Measurements from ENCODE around the gene NRIP3. TPM values are rescaled to one million over a fixed set of nuclear protein-coding genes. Genes with fewer than 3 reads are reported as not detected.
A peak's percentile ranks its signal among the peaks of the same experiment; 100 is the strongest.

NRIP3 gene
- total and polyA plus RNA-seq, 2 of the 13 experiments (the other 11 are each of a cell fraction or from before 2014, with no cell fraction given) = 0.04 to 0.07 TPM

GRCh38 chr11:8962841-8963240, 41.0 kb downstream of the NRIP3 start:
- TF ChIP-seq CEBPZ (IDR thresholded peaks at IDR 0.05; ENCODE audit: low read length) = no peak
- TF ChIP-seq KDM5B (CRISPR knock-in tag; IDR thresholded peaks at IDR 0.05; ENCODE audit: borderline replicate concordance) = no peak
- no peak for TF ChIP-seq ZNF44 (CRISPR knock-in tag; IDR thresholded peaks at IDR 0.05)
- no peak for TF ChIP-seq ZZZ3 (CRISPR knock-in tag; IDR thresholded peaks at IDR 0.05; ENCODE audit: borderline replicate concordance)
- no peak for TF ChIP-seq ZNF354B (CRISPR knock-in tag; IDR thresholded peaks at IDR 0.05)
- no peak for TF ChIP-seq ZNF616 (CRISPR knock-in tag; IDR thresholded peaks at IDR 0.05; ENCODE audit: low read depth)
- TF ChIP-seq ZBTB1 (CRISPR knock-in tag; IDR thresholded peaks at IDR 0.05; ENCODE audit: borderline replicate concordance) = no peak
- no peak for TF ChIP-seq ZNF234 (CRISPR knock-in tag; conservative IDR thresholded peaks at IDR 0.05)
- TF ChIP-seq, protein P1, sequence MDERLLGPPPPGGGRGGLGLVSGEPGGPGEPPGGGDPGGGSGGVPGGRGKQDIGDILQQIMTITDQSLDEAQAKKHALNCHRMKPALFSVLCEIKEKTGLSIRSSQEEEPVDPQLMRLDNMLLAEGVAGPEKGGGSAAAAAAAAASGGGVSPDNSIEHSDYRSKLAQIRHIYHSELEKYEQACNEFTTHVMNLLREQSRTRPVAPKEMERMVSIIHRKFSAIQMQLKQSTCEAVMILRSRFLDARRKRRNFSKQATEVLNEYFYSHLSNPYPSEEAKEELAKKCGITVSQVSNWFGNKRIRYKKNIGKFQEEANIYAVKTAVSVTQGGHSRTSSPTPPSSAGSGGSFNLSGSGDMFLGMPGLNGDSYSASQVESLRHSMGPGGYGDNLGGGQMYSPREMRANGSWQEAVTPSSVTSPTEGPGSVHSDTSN (CRISPR knock-in tag; IDR thresholded peaks at IDR 0.05) = no peak
- TF ChIP-seq AGO1 (IDR thresholded peaks at IDR 0.05; ENCODE audit: low read depth, low read length, poor library complexity, severe bottlenecking) = no peak
- TF ChIP-seq, protein P2, sequence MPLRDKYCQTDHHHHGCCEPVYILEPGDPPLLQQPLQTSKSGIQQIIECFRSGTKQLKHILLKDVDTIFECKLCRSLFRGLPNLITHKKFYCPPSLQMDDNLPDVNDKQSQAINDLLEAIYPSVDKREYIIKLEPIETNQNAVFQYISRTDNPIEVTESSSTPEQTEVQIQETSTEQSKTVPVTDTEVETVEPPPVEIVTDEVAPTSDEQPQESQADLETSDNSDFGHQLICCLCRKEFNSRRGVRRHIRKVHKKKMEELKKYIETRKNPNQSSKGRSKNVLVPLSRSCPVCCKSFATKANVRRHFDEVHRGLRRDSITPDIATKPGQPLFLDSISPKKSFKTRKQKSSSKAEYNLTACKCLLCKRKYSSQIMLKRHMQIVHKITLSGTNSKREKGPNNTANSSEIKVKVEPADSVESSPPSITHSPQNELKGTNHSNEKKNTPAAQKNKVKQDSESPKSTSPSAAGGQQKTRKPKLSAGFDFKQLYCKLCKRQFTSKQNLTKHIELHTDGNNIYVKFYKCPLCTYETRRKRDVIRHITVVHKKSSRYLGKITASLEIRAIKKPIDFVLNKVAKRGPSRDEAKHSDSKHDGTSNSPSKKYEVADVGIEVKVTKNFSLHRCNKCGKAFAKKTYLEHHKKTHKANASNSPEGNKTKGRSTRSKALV (CRISPR knock-in tag; IDR thresholded peaks at IDR 0.05) = no peak
- no peak for TF ChIP-seq KAT8 (CRISPR knock-in tag; IDR thresholded peaks at IDR 0.05)
- TF ChIP-seq, protein P3, sequence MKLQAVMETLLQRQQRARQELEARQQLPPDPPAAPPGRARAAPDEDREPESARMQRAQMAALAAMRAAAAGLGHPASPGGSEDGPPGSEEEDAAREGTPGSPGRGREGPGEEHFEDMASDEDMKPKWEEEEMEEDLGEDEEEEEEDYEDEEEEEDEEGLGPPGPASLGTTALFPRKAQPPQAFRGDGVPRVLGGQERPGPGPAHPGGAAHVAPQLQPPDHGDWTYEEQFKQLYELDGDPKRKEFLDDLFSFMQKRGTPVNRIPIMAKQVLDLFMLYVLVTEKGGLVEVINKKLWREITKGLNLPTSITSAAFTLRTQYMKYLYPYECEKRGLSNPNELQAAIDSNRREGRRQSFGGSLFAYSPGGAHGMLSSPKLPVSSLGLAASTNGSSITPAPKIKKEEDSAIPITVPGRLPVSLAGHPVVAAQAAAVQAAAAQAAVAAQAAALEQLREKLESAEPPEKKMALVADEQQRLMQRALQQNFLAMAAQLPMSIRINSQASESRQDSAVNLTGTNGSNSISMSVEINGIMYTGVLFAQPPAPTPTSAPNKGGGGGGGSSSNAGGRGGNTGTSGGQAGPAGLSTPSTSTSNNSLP (IDR thresholded peaks at IDR 0.05; ENCODE audit: low read depth, low read length) = no peak
- Histone ChIP-seq H3K79me2 (ENCODE audit: insufficient read depth, low read length) (peaks cover 13% of the 10 kb centered on the region), H3K4me3 (replicated peaks in 1 of 3; ENCODE audit: insufficient read depth in 1 of 3, low read depth in 2 of 3, low read length in 3 of 3) (peak overlapping the region in 2 of 3 experiments; percentile 86 to 93; a peak in 2 of 6 replicates), H3K4me1 (ENCODE audit: insufficient read depth, low read length) (peaks cover 19% of the 10 kb centered on the region), H3K4me2 (ENCODE audit: low read depth, low read length) (peak overlapping the region; percentile 84; the same call in 1 of the 2 replicates), H3K36me3 (replicated peaks in 1 of 2; ENCODE audit: control insufficient read depth in 1 of 2, insufficient read depth in 2 of 2, low read length in 2 of 2) (no peaks in the 10 kb centered on the region), H3K9me3 (ENCODE audit: low read length) (no peaks in the 10 kb centered on the region), H2AFZ (ENCODE audit: low read length) (no peak overlapping the region), H4K20me1 (ENCODE audit: insufficient read depth, low read length) (no peaks in the 10 kb centered on the region), H3K27ac (ENCODE audit: extremely low read length, insufficient read depth, low read length) (no peak overlapping the region), H3K27me3 (ENCODE audit: control insufficient read depth in 1 of 2, insufficient read depth in 2 of 2, low read length in 2 of 2) (no peaks in the 10 kb centered on the region), H3K9ac (ENCODE audit: insufficient read depth, low read depth, low read length) (peak overlapping the region; percentile 86; the same call in 1 of the 2 replicates)
- intact Hi-C loops (cut with micrococcal nuclease; ENCODE audit: unreplicated experiment) = loop anchor here (5.0 kb wide), 1 partner anchor 276 kb away; no protein-coding TSS in a partner anchor
- no peak for DNase-seq (ENCODE audit: low spot score)
- FAIRE-seq = no peak
- BruUV-seq (replicated peaks) = TSS peak; percentile 44
- CTCF ChIA-PET (ENCODE audit: low intra/inter-chr PET ratio, low total read pairs) = no interaction called here
- no peak for ATAC-seq
- POLR2A ChIA-PET = interaction anchor here (0.9 to 2.0 kb wide), 2 partner anchors 12 to 280 kb away, joined by 3 to 8 read pairs; partner anchors contain the start of genes RPL27A and TRIM66
- in situ Hi-C loops (cut with HindIII; ENCODE audit: extremely low pct_ligation_motif_present, low pct_unique_long_range_greater_than_20kb) = loop anchor here (25.0 kb wide), 1 partner anchor 276 kb away; the partner anchor contains the start of genes RPL27A and TRIM66
- 56% methylated on average over 2 of the region's 2 CpGs for WGBS (ENCODE audit: low lambda C conversion rate)
